Measurements from ENCODE around the gene TDRD9.

GRCh38 chr14:103894723-103895059 lies 33.6 kb upstream of the TDRD9 start:
- TF ChIP-seq CTCF (IDR thresholded peaks at IDR 0.05) (no peak), POLR2AphosphoS5 (IDR thresholded peaks at IDR 0.05) (no peak)

All from breast epithelium (tissue), 3 donors.